ENCODE data around the gene CCDC136.

- TF ChIP-seq CTCF (conservative IDR thresholded peaks at IDR 0.05; ENCODE audit: low read length) (no peak), EZH2phosphoT487 (IDR thresholded peaks at IDR 0.05; ENCODE audit: borderline replicate concordance) (no peak)
Observed at GRCh38 chr7:128794436-128794835, 2.7 kb downstream of the CCDC136 start.

Data from Loucy (cell line).